A549 (cell line): ENCODE measurements around the gene AMPD3. TPM values are rescaled to one million over a fixed set of nuclear protein-coding genes. Genes with fewer than 3 reads are reported as not detected.
A peak's percentile ranks its signal among the peaks of the same experiment; 100 is the strongest.

Source experiments
- ATAC-seq, 2 experiments: fragments of 200-7000 bp in 1 of 2; fragments of >200 bp in 1 of 2; cut with Nextera tagmentation in 1 of 2; cut with Tn5 transposase in 1 of 2; 3 replicates each; pipeline versions ENCODE4 v1.8.0 to v1.9.1; 2018 to 2020; ENCODE audit warnings: mild to moderate bottlenecking in 1 of 2, moderate library complexity in 1 of 2
- CTCF ChIA-PET: fragments of 300-600 bp; sonication (Branson Sonifier 250); formaldehyde crosslinking; extraction: SDS; loops from one replicate; lab custom pipeline; 2021; ENCODE audit warnings: antibody characterized with exemption, inconsistent platforms; lab: Yijun Ruan, JAX
- POLR2A ChIA-PET: fragments of 350-600 bp; formaldehyde crosslinking; extraction: SDS; loops from one replicate; lab custom pipeline; 2021; ENCODE audit warnings: antibody characterized with exemption, inconsistent platforms; lab: Yijun Ruan, JAX
- DNase-seq, 2 experiments: peaks; one replicate each; pipeline versions ENCODE4 v3.0.0 to v3.0.0-alpha.2; 2011 to 2016; ENCODE audit warnings: low read depth in 1 of 2, low spot score in 1 of 2
- FAIRE-seq: peaks from 2 replicates; lab custom pipeline; 2011; peaks lifted over from hg19 to GRCh38; lab: Jason Lieb, UNC
- H3K27ac ChIP-seq, 2 experiments: fragments of >200 bp; sonication (Bioruptor Twin); formaldehyde crosslinking; 3 replicates each; pipeline ENCODE4 v1.5.1; 2016 to 2017
- H3K4me1 ChIP-seq: fragments of >200 bp; sonication (Bioruptor Twin); formaldehyde crosslinking; 3 replicates; pipeline ENCODE4 v1.6.1; 2016
- H3K4me2 ChIP-seq: fragments of >200 bp; sonication (Bioruptor Twin); formaldehyde crosslinking; 3 replicates; pipeline ENCODE4 v1.6.1; 2016
- H3K4me3 ChIP-seq: fragments of >200 bp; sonication (Bioruptor Twin); formaldehyde crosslinking; 3 replicates; pipeline ENCODE4 v1.5.1; 2016
- H3K9me3 ChIP-seq: fragments of >200 bp; sonication (Bioruptor Twin); formaldehyde crosslinking; 3 replicates; pipeline ENCODE4 v1.6.1; 2016
- ATOH8 ChIP-seq: fragments of 250-450 bp; sonication (Bioruptor Pico); IDR thresholded peaks from 2 replicates; pipeline ENCODE4 v1.5.0; 2020; ENCODE audit warnings: low read depth, mild to moderate bottlenecking, moderate library complexity
- CBX8 ChIP-seq: fragments of 200-600 bp; sonication (generic); IDR thresholded peaks from 2 replicates; pipeline ENCODE4 v1.6.1; 2016
- CHD4 ChIP-seq: fragments of 200-600 bp; sonication (generic); IDR thresholded peaks from 2 replicates; pipeline ENCODE4 v1.6.1; 2016; ENCODE audit warnings: antibody characterized with exemption, mild to moderate bottlenecking, borderline replicate concordance
- EHMT2 ChIP-seq: fragments of 200-600 bp; sonication (generic); IDR thresholded peaks from 2 replicates; pipeline ENCODE4 v1.6.1; 2016; ENCODE audit warnings: antibody characterized with exemption, low read depth, mild to moderate bottlenecking, moderate library complexity
- ESRRA ChIP-seq: fragments of 150-350 bp; IDR thresholded peaks from 2 replicates; pipeline ENCODE4 v1.6.1; 2014; ENCODE audit warnings: mild to moderate bottlenecking, low read length, borderline replicate concordance
- FOSB ChIP-seq: fragments of 250-450 bp; sonication (Bioruptor Pico); IDR thresholded peaks from 2 replicates; pipeline ENCODE4 v1.5.0; 2020; ENCODE audit warnings: mild to moderate bottlenecking, moderate library complexity
- FOSL2 ChIP-seq, 2 experiments: fragments of 450-650 bp in 1 of 2; fragments of >200 bp in 1 of 2; sonication (Bioruptor Twin) in 1 of 2; formaldehyde crosslinking; IDR thresholded peaks; 2 replicates each; pipeline versions ENCODE4 v1.5.0 to v1.6.1; 2016 to 2020; ENCODE audit warnings: mild to moderate bottlenecking in 1 of 2, moderate library complexity in 1 of 2
- FOXS1 ChIP-seq: fragments of 250-450 bp; sonication (Bioruptor Pico); IDR thresholded peaks from 2 replicates; pipeline ENCODE4 v1.5.0; 2020; ENCODE audit warnings: mild to moderate bottlenecking, moderate library complexity
- HDAC2 ChIP-seq: fragments of 200-600 bp; sonication (generic); IDR thresholded peaks from 2 replicates; pipeline ENCODE4 v1.6.1; 2016
- HEYL ChIP-seq: fragments of 250-450 bp; sonication (Bioruptor Pico); IDR thresholded peaks from 2 replicates; pipeline ENCODE4 v1.8.0; 2021; ENCODE audit warnings: mild to moderate bottlenecking, moderate library complexity
- HOXB13 ChIP-seq: fragments of 250-450 bp; sonication (Bioruptor Pico); IDR thresholded peaks from 2 replicates; pipeline ENCODE4 v1.5.0; 2020; ENCODE audit warnings: low read depth, mild to moderate bottlenecking, moderate library complexity
- KDM1A ChIP-seq: fragments of 200-600 bp; sonication (generic); IDR thresholded peaks from 2 replicates; pipeline ENCODE4 v1.6.1; 2016; ENCODE audit warnings: low read depth, mild to moderate bottlenecking
- MAZ ChIP-seq: fragments of 150-350 bp; IDR thresholded peaks from 2 replicates; pipeline ENCODE4 v1.6.1; 2014; ENCODE audit warnings: antibody characterized with exemption, low read depth, low read length, borderline replicate concordance
- NFE2L2 ChIP-seq: fragments of 150-350 bp; conservative IDR thresholded peaks from 2 replicates; pipeline ENCODE4 v1.6.1; 2014; ENCODE audit warnings: low read length
- PHF8 ChIP-seq: fragments of 200-600 bp; sonication (generic); IDR thresholded peaks from 2 replicates; pipeline ENCODE4 v1.6.1; 2016; ENCODE audit warnings: low read depth, mild to moderate bottlenecking, antibody characterized with exemption, moderate library complexity, borderline replicate concordance
- SMC3 ChIP-seq: fragments of >200 bp; sonication (Bioruptor Twin); formaldehyde crosslinking; IDR thresholded peaks from 3 replicates; pipeline ENCODE4 v1.6.1; 2018; ENCODE audit warnings: inconsistent platforms
- ZNF302 ChIP-seq: fragments of 250-450 bp; sonication (Bioruptor Pico); IDR thresholded peaks from 2 replicates; pipeline ENCODE4 v1.9.0; 2021; ENCODE audit warnings: inconsistent platforms, mild to moderate bottlenecking, moderate library complexity
- WGBS: methylation state at CpG from one replicate; pipeline ENCODE4 v1.1.6; 2017; ENCODE audit errors: missing lambda C conversion rate; 5-methylcytosine and 5-hydroxymethylcytosine counted together
- polyA plus RNA-seq, 4 experiments: library from polyadenylated mRNA; depleted of rRNA in 3 of 4; stranded (reverse); fragments of >200 nt; fragmentation: RNase III in 1 of 4; extraction: RNeasy Plus Mini Kit Qiagen cat#74134 plus additional on column Dnase treatment in 1 of 4; gene quantifications; 2 replicates in 3 of 4; 3 replicates in 1 of 4; pipeline ENCODE4 v1.2.3, GENCODE V29; 2011 to 2017
- TF ChIP-seq, protein P1 (sequence below): fragments of 200-600 bp; sonication (generic); IDR thresholded peaks from 2 replicates; pipeline ENCODE4 v1.6.1; 2016; ENCODE audit warnings: antibody characterized with exemption, mild to moderate bottlenecking, moderate library complexity
- TF ChIP-seq, protein P2 (sequence below): fragments of >200 bp; sonication (Bioruptor Twin); formaldehyde crosslinking; IDR thresholded peaks from 2 replicates; pipeline ENCODE4 v1.6.1; 2016

AMPD3 gene
- polyA plus RNA-seq, 2 of the 4 experiments (the other 2 are of a cell fraction): 3.1 to 4.7 TPM

GRCh38 chr11:10414181-10414580, 40.9 kb upstream of the AMPD3 start:
- Histone ChIP-seq H3K9me3 (no peaks in the 10 kb centered on the region), H3K4me3 (no peak overlapping the region), H3K4me2 (no peak overlapping the region), H3K27ac (peak overlapping the region in 1 of 2 experiments; percentile 19; a peak in 1 of 6 replicates), H3K4me1 (no peaks in the 10 kb centered on the region; the same call in 2 of the 3 replicates)
- CTCF ChIA-PET: interaction anchor here (0.7 to 4.3 kb wide), 12 partner anchors 8 to 328 kb away, joined by 3 to 20 read pairs (median 4); no protein-coding TSS in a partner anchor
- POLR2A ChIA-PET: interaction anchor here (0.8 kb wide), 1 partner anchor 41 kb away, joined by 3 read pairs; the partner anchor contains the start of gene AMPD3
- DNase-seq: no peak
- no peak for ATAC-seq
- TF ChIP-seq, protein P1, sequence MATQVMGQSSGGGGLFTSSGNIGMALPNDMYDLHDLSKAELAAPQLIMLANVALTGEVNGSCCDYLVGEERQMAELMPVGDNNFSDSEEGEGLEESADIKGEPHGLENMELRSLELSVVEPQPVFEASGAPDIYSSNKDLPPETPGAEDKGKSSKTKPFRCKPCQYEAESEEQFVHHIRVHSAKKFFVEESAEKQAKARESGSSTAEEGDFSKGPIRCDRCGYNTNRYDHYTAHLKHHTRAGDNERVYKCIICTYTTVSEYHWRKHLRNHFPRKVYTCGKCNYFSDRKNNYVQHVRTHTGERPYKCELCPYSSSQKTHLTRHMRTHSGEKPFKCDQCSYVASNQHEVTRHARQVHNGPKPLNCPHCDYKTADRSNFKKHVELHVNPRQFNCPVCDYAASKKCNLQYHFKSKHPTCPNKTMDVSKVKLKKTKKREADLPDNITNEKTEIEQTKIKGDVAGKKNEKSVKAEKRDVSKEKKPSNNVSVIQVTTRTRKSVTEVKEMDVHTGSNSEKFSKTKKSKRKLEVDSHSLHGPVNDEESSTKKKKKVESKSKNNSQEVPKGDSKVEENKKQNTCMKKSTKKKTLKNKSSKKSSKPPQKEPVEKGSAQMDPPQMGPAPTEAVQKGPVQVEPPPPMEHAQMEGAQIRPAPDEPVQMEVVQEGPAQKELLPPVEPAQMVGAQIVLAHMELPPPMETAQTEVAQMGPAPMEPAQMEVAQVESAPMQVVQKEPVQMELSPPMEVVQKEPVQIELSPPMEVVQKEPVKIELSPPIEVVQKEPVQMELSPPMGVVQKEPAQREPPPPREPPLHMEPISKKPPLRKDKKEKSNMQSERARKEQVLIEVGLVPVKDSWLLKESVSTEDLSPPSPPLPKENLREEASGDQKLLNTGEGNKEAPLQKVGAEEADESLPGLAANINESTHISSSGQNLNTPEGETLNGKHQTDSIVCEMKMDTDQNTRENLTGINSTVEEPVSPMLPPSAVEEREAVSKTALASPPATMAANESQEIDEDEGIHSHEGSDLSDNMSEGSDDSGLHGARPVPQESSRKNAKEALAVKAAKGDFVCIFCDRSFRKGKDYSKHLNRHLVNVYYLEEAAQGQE: no peak
- TF ChIP-seq KDM1A: no peak
- TF ChIP-seq FOXS1 (CRISPR knock-in tag): no peak
- TF ChIP-seq ESRRA: no peak
- no peak for TF ChIP-seq CHD4
- TF ChIP-seq FOSL2 (IDR thresholded peaks at IDR 0.05): no peak
- no peak for TF ChIP-seq FOSL2 (CRISPR knock-in tag; IDR thresholded peaks at IDR 0.05)
- TF ChIP-seq, protein P2, sequence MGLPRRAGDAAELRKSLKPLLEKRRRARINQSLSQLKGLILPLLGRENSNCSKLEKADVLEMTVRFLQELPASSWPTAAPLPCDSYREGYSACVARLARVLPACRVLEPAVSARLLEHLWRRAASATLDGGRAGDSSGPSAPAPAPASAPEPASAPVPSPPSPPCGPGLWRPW: no peak
- TF ChIP-seq HOXB13 (CRISPR knock-in tag): no peak
- TF ChIP-seq HEYL: no peak
- TF ChIP-seq MAZ: no peak
- no peak for TF ChIP-seq NFE2L2
- no peak for TF ChIP-seq CBX8
- no peak for TF ChIP-seq EHMT2
- no peak for TF ChIP-seq PHF8
- no peak for TF ChIP-seq SMC3
- WGBS: 78% methylated on average over 8 of the region's 8 CpGs
- FAIRE-seq: no peak

- no peak for DNase-seq
- 0 out of 6 replicates have a peak overlapping the region, but pooled peaks of 1 of the 2 experiments have one; percentile 18 for H3K27ac ChIP-seq
- TF ChIP-seq KDM1A: no peak
- no peak for TF ChIP-seq CBX8
- no peak for TF ChIP-seq FOSL2 (IDR thresholded peaks at IDR 0.05)
- TF ChIP-seq FOSL2 (CRISPR knock-in tag; IDR thresholded peaks at IDR 0.05): no peak
- no peak for TF ChIP-seq HDAC2
- no peak for TF ChIP-seq SMC3
- TF ChIP-seq, protein P2: no peak
- TF ChIP-seq FOSB (CRISPR knock-in tag): no peak
- TF ChIP-seq ATOH8 (CRISPR knock-in tag): no peak
- no peak for TF ChIP-seq ZNF302 (CRISPR knock-in tag)
- TF ChIP-seq, all 56 proteins: peak for 0
- Histone ChIP-seq H3K4me3 (no peak overlapping the region), H3K4me1 (no peaks in the 10 kb centered on the region), H3K9me3 (no peaks in the 10 kb centered on the region), H3K4me2 (no peak overlapping the region)
- ChIA-PET CTCF (interaction anchor here (0.7 to 4.3 kb wide), 7 partner anchors 9 to 322 kb away, joined by 3 to 20 read pairs (median 4); no protein-coding TSS in a partner anchor), POLR2A (no interaction called here)
- WGBS: 80% methylated on average over 10 of the region's 10 CpGs
- ATAC-seq (no peak), FAIRE-seq (no peak)
Observed at GRCh38 chr11:10414659-10415058, 40.4 kb upstream of the AMPD3 start.
